Gastroesophageal sphincter (tissue), 3 donors: ENCODE data around the gene ZNF774.

ENCODE experiments used
- EP300 ChIP-seq: sonication (generic); formaldehyde crosslinking; IDR thresholded peaks from one replicate; pipeline ENCODE4 v1.6.1; 2017; ENCODE audit warnings: antibody characterized with exemption, mild to moderate bottlenecking
- POLR2A ChIP-seq, 2 donors: fragments of 450-650 bp; IDR thresholded peaks; one replicate each; pipeline ENCODE4 v1.6.1; 2017; ENCODE audit warnings: antibody characterized with exemption in 2 of 2, mild to moderate bottlenecking in 2 of 2, moderate library complexity in 1 of 2
- POLR2AphosphoS5 ChIP-seq: sonication (generic); formaldehyde crosslinking; IDR thresholded peaks from one replicate; pipeline ENCODE4 v1.6.1; 2017; ENCODE audit warnings: antibody characterized with exemption
- TF ChIP-seq, protein P1 (sequence below), 4 experiments: fragments of 200-600 bp in 2 of 4; fragments of 450-650 bp in 2 of 4; sonication (generic) in 1 of 4; IDR thresholded peaks; one replicate each; pipeline ENCODE4 v1.5.1; 2017 to 2019; ENCODE audit warnings: antibody characterized with exemption in 4 of 4, mild to moderate bottlenecking in 2 of 4, moderate library complexity in 2 of 4

DNA sequence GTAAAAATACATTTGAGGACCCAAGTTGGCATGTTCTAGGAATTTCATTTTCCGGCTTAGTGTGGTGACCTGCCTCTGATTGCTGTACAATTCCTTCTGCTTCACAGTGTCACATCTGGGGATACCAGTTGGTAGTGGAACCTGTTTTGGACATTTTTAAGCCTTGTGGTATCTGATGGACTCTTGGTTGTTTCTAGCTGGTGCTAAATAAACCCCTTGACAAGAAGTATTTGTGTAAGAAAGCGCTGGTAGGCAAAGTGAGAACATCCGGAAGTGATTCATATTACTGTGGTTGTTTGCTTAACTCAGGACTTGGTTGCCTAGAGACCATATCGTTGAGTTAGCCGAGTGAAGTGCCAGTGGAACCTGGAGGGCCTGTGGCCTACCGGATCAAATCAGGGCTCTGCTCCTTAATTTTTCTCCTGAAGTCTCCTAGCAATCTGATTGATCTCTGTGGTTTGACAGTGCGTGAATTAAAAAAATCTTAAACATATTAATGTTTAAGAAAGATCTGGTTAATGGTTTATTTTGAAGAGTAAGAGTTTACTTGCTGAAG, 48.8 kb downstream of the ZNF774 start:
- TF ChIP-seq POLR2A (IDR thresholded peaks at IDR 0.05) (peak in 1 of 2 donors; percentile 16), POLR2AphosphoS5 (peak; percentile 76), EP300 (no peak)
- TF ChIP-seq, protein P1, sequence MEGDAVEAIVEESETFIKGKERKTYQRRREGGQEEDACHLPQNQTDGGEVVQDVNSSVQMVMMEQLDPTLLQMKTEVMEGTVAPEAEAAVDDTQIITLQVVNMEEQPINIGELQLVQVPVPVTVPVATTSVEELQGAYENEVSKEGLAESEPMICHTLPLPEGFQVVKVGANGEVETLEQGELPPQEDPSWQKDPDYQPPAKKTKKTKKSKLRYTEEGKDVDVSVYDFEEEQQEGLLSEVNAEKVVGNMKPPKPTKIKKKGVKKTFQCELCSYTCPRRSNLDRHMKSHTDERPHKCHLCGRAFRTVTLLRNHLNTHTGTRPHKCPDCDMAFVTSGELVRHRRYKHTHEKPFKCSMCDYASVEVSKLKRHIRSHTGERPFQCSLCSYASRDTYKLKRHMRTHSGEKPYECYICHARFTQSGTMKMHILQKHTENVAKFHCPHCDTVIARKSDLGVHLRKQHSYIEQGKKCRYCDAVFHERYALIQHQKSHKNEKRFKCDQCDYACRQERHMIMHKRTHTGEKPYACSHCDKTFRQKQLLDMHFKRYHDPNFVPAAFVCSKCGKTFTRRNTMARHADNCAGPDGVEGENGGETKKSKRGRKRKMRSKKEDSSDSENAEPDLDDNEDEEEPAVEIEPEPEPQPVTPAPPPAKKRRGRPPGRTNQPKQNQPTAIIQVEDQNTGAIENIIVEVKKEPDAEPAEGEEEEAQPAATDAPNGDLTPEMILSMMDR (IDR thresholded peaks at IDR 0.05) = no peak
